ENCODE results near the gene HOXC11. TPM values are rescaled to one million over a fixed set of nuclear protein-coding genes. Genes with fewer than 3 reads are reported as not detected.

HOXC11 gene
- total and polyA plus RNA-seq, 2 donors (not counting 1 experiment from before 2014, with no cell fraction given) = not detected

- H3K27ac ChIP-seq (ENCODE audit: low read length in 2 of 2) = no peak overlapping the region
- no peaks in the 10 kb centered on the region for H3K79me2 ChIP-seq (ENCODE audit: control insufficient read depth, insufficient read depth, low read length)
- WGBS (ENCODE audit: insufficient coverage) = under 1% methylated on average over 37 of the region's 39 CpGs
- H3K4me1 ChIP-seq (ENCODE audit: control insufficient read depth in 2 of 2, insufficient read depth in 2 of 2, low read length in 2 of 2) = peaks cover 25 to 50% of the 10 kb centered on the region in 2 donors
- peak overlapping the region in 4 of 5 experiments; percentile 37 to 65 (median 50) for H3K4me3 ChIP-seq (ENCODE audit: control extremely low read depth in 1 of 5, extremely low read depth in 1 of 5, insufficient read depth in 1 of 5, low read depth in 2 of 5, low read length in 4 of 5)
- H3K9ac ChIP-seq (ENCODE audit: low read length) = peak overlapping the region; percentile 59
- ChIA-PET POLR2A (interaction anchor here (0.7 to 1.0 kb wide), 2 partner anchors 26 to 202 kb away, joined by 3 to 4 read pairs; no protein-coding TSS in a partner anchor), CTCF (interaction anchor here (0.6 to 6.7 kb wide), 26 partner anchors 8 to 394 kb away, joined by 3 to 159 read pairs (median 4); partner anchors contain the start of genes HOXC10, HOXC4, HOXC5 and SMUG1)
- Mint-ChIP-seq H3K27ac (peak overlapping the region; percentile 0), H3K9me3 (ENCODE audit: insufficient read depth) (no peaks in the 10 kb centered on the region), H3K4me3 (peak overlapping the region; percentile 82), H3K4me1 (peaks cover 26% of the 10 kb centered on the region), H3K27me3 (peaks cover 74% of the 10 kb centered on the region)
- ATAC-seq (ENCODE audit: low read depth) (peak; percentile 90), DNase-seq (peak; percentile 90)
- H4K20me1 ChIP-seq (ENCODE audit: control insufficient read depth, insufficient read depth, low read length, poor library complexity, severe bottlenecking) = no peaks in the 10 kb centered on the region
- peaks cover 0 to 48% (median 0%) of the 10 kb centered on the region in 3 donors for H3K9me3 ChIP-seq (ENCODE audit: control extremely low read depth in 1 of 3, control insufficient read depth in 2 of 3, insufficient read depth in 1 of 3, low read length in 2 of 3)
- H3K36me3 ChIP-seq (replicated peaks in 1 of 2; ENCODE audit: control extremely low read depth in 1 of 2, control insufficient read depth in 1 of 2, extremely low read depth in 1 of 2, insufficient read depth in 2 of 2, low read length in 1 of 2) = no peaks in the 10 kb centered on the region
- intact Hi-C loops (cut with micrococcal nuclease) = loop anchor here (1.0 to 10.0 kb wide), 6 partner anchors 46 to 359 kb away; partner anchors contain the start of genes CBX5, GPR84, HNRNPA1 and HOXC4
- peaks cover 0 to 96% (median 82%) of the 10 kb centered on the region in 4 experiments for H3K27me3 ChIP-seq (replicated peaks in 1 of 4; ENCODE audit: control extremely low read depth in 1 of 4, control insufficient read depth in 3 of 4, insufficient read depth in 4 of 4, low read length in 3 of 4)
- TF ChIP-seq EZH2 (IDR thresholded peaks at IDR 0.05; ENCODE audit: borderline replicate concordance, insufficient read depth, low read depth, low read length, poor library complexity, severe bottlenecking) = no peak
- TF ChIP-seq CTCF (IDR thresholded peaks at IDR 0.05) = peak; percentile 98
- peak overlapping the region; percentile 62 for H2AFZ ChIP-seq (ENCODE audit: insufficient read depth, low read depth, low read length, poor library complexity, severe bottlenecking)
- H3K4me2 ChIP-seq (replicated peaks; ENCODE audit: low read depth, low read length, poor library complexity, severe bottlenecking) = peak overlapping the region; percentile 92
Measured at GRCh38 chr12:54005853-54006558, 33.1 kb downstream of the HOXC11 start.
